Transverse colon (tissue), 4 donors: Measurements from ENCODE around the gene PYGO2.

Source experiments
- POLR2A ChIP-seq: fragments of 450-650 bp; IDR thresholded peaks from one replicate; pipeline ENCODE4 v1.6.1; 2016; ENCODE audit warnings: antibody characterized with exemption, mild to moderate bottlenecking, moderate library complexity
- POLR2AphosphoS5 ChIP-seq, 3 donors: sonication (generic); formaldehyde crosslinking; IDR thresholded peaks; one replicate each; pipeline ENCODE4 v1.6.1; 2016; ENCODE audit warnings: antibody characterized with exemption in 3 of 3
- TF ChIP-seq, protein P1 (sequence below), 5 experiments: fragments of 200-600 bp in 3 of 5; fragments of 450-650 bp in 2 of 5; sonication (generic) in 3 of 5; IDR thresholded peaks; 1 replicate in 2 of 5; 2 replicates in 3 of 5; pipeline ENCODE4 v1.5.1; 2016 to 2017; ENCODE audit warnings: antibody characterized with exemption in 5 of 5, inconsistent platforms in 3 of 5, mild to moderate bottlenecking in 2 of 5, moderate library complexity in 1 of 5

DNA sequence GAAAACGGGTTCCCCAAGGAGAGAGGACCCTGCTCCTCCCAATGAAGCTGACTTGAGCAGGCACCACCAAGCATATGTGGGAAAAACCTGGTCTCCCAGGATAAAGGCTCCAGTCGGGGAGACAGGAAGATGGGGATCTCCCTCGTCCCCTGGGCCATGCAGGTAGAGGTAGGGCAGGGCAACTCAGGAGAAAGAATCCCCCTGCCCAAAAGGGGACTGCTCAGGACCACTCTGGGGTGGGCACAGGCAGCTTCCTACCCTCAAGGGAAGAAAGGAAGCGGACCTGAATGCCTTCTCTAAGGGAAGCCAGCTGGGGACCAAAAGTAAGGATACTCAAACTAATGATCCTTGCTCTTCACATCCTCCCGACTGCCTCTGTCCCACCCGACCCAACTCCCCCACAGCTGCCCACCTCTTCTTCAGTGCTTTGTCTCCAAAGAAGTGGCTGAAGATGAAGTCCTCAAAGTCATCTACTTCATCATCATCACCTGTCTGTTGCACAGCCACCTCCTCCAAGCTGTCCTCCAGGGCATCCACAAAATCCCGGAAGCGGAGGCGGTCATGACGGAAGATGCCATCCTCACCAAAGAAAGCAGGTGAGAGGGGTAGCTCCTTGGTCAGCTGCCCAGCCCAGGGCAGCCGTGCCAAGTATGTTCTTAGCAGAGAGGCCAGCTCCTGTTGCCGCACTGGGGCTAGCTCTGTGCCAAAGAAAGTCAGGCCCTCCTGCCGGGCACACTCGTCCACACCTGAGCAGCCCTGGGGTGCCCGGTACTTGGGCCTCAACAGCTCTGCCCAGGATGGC is 16.2 kb downstream of the PYGO2 start:
- no peak for TF ChIP-seq POLR2A
- TF ChIP-seq POLR2AphosphoS5 (IDR thresholded peaks at IDR 0.05) = no peak
- TF ChIP-seq, protein P1, sequence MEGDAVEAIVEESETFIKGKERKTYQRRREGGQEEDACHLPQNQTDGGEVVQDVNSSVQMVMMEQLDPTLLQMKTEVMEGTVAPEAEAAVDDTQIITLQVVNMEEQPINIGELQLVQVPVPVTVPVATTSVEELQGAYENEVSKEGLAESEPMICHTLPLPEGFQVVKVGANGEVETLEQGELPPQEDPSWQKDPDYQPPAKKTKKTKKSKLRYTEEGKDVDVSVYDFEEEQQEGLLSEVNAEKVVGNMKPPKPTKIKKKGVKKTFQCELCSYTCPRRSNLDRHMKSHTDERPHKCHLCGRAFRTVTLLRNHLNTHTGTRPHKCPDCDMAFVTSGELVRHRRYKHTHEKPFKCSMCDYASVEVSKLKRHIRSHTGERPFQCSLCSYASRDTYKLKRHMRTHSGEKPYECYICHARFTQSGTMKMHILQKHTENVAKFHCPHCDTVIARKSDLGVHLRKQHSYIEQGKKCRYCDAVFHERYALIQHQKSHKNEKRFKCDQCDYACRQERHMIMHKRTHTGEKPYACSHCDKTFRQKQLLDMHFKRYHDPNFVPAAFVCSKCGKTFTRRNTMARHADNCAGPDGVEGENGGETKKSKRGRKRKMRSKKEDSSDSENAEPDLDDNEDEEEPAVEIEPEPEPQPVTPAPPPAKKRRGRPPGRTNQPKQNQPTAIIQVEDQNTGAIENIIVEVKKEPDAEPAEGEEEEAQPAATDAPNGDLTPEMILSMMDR (IDR thresholded peaks at IDR 0.05) = no peak
